Chondrocyte (in vitro differentiated cells): ENCODE measurements around the gene KCNC4. TPM values are rescaled to one million over a fixed set of nuclear protein-coding genes. Genes with fewer than 3 reads are reported as not detected.

Experiments used
- DNase-seq: peaks from one replicate; pipeline ENCODE4 v3.0.0; 2021; ENCODE audit warnings: mixed read lengths, low spot score
- H3K27ac Mint-ChIP-seq: one replicate; pipeline ENCODE4 v1.8.0; 2021; ENCODE audit warnings: mild to moderate bottlenecking, moderate library complexity, mixed read lengths; ENCODE audit not compliant: unreplicated experiment
- H3K27me3 Mint-ChIP-seq: 2 replicates; pipeline ENCODE4 v1.8.0; 2021; ENCODE audit warnings: low read depth, mixed read lengths
- H3K36me3 Mint-ChIP-seq: 2 replicates; pipeline ENCODE4 v1.8.0; 2021; ENCODE audit warnings: low read depth, mixed read lengths
- H3K4me1 Mint-ChIP-seq: 2 replicates; pipeline ENCODE4 v1.8.0; 2021; ENCODE audit warnings: low read depth, mild to moderate bottlenecking, mixed read lengths
- H3K4me3 Mint-ChIP-seq: one replicate; pipeline ENCODE4 v1.8.0; 2021; ENCODE audit warnings: mild to moderate bottlenecking, moderate library complexity, mixed read lengths; ENCODE audit not compliant: unreplicated experiment
- H3K9me3 Mint-ChIP-seq: 2 replicates; pipeline ENCODE4 v1.8.0; 2021; ENCODE audit warnings: low read depth, mixed read lengths
- total RNA-seq: library from RNA; stranded (reverse); gene quantifications from 3 replicates; pipeline ENCODE4 v1.2.1, GENCODE V29; 2021
- TF ChIP-seq, protein P1 (sequence below): fragments of 200-600 bp; sonication (generic); IDR thresholded peaks from 2 replicates; pipeline ENCODE4 v1.5.0; 2021; ENCODE audit warnings: antibody characterized with exemption, mild to moderate bottlenecking, moderate library complexity

Gene KCNC4
- total RNA-seq, 1 donor from 2014 or later = 2.7 TPM

GRCh38 chr1:110189181-110189580 is 20.9 kb upstream of the KCNC4 start:
- Mint-ChIP-seq H3K36me3 (no peaks in the 10 kb centered on the region), H3K9me3 (no peaks in the 10 kb centered on the region), H3K27ac (peak overlapping the region; percentile 94), H3K4me3 (no peak overlapping the region), H3K4me1 (peaks cover 52% of the 10 kb centered on the region), H3K27me3 (no peaks in the 10 kb centered on the region)
- TF ChIP-seq, protein P1, sequence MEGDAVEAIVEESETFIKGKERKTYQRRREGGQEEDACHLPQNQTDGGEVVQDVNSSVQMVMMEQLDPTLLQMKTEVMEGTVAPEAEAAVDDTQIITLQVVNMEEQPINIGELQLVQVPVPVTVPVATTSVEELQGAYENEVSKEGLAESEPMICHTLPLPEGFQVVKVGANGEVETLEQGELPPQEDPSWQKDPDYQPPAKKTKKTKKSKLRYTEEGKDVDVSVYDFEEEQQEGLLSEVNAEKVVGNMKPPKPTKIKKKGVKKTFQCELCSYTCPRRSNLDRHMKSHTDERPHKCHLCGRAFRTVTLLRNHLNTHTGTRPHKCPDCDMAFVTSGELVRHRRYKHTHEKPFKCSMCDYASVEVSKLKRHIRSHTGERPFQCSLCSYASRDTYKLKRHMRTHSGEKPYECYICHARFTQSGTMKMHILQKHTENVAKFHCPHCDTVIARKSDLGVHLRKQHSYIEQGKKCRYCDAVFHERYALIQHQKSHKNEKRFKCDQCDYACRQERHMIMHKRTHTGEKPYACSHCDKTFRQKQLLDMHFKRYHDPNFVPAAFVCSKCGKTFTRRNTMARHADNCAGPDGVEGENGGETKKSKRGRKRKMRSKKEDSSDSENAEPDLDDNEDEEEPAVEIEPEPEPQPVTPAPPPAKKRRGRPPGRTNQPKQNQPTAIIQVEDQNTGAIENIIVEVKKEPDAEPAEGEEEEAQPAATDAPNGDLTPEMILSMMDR = no peak
- DNase-seq = no peak

DNA sequence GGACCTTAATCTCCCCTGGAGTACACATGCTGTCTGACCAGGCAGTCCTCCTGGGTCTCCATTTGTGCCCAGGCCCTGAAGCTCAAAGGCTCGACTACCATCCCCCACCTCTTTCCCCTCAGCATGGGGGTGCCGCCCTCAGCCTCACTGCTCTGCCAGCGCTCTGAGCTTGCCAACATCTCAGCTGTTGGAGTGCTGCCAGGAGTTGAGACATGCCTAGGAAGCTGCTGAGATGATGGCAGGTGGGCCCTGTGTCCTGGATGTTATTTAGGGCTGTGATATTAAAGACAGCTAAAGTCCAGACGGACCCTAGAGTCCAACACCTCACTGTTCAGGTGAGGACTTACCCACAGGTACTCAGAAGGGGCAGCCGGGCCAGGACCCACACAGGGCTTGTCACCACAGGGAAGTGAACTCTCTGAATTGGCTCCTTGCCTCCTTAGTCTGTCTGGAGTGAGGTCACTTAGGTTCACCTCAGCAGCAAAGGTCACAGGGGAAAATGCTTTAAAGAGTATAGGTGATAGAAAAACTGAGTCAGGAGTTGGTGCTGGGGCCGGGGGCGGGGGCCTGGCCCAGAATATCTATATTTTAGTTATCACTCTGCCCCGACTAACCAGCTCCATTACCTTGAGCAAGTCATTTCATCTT is 19.7 kb upstream of the KCNC4 start:
- no peaks in the 10 kb centered on the region for H3K9me3 Mint-ChIP-seq
- H3K4me3 Mint-ChIP-seq = no peak overlapping the region
- no peak overlapping the region for H3K27ac Mint-ChIP-seq
- TF ChIP-seq, protein P1 = no peak
- DNase-seq = no peak
- no peaks in the 10 kb centered on the region for H3K36me3 Mint-ChIP-seq
- no peaks in the 10 kb centered on the region for H3K27me3 Mint-ChIP-seq
- peaks cover 52% of the 10 kb centered on the region for H3K4me1 Mint-ChIP-seq

- DNase-seq = no peak
- no peaks in the 10 kb centered on the region for H3K27me3 Mint-ChIP-seq
- no peak overlapping the region for H3K27ac Mint-ChIP-seq
- TF ChIP-seq, protein P1 = no peak
- H3K9me3 Mint-ChIP-seq = no peaks in the 10 kb centered on the region
- H3K36me3 Mint-ChIP-seq = no peaks in the 10 kb centered on the region
- peaks cover 36% of the 10 kb centered on the region for H3K4me1 Mint-ChIP-seq
- no peak overlapping the region for H3K4me3 Mint-ChIP-seq
Measured at GRCh38 chr1:110192541-110192940, 17.6 kb upstream of the KCNC4 start.

GRCh38 chr1:110195196-110195595 is 14.9 kb upstream of the KCNC4 start:
- DNase-seq = no peak
- TF ChIP-seq, protein P1 = no peak
- peaks cover 10% of the 10 kb centered on the region for H3K4me1 Mint-ChIP-seq
- H3K27me3 Mint-ChIP-seq = no peaks in the 10 kb centered on the region
- no peaks in the 10 kb centered on the region for H3K9me3 Mint-ChIP-seq
- H3K36me3 Mint-ChIP-seq = no peaks in the 10 kb centered on the region
- H3K27ac Mint-ChIP-seq = no peak overlapping the region
- H3K4me3 Mint-ChIP-seq = no peak overlapping the region

- peaks cover 11% of the 10 kb centered on the region for H3K4me1 Mint-ChIP-seq
- no peak for DNase-seq
- no peaks in the 10 kb centered on the region for H3K27me3 Mint-ChIP-seq
- H3K36me3 Mint-ChIP-seq = no peaks in the 10 kb centered on the region
- H3K4me3 Mint-ChIP-seq = no peak overlapping the region
- TF ChIP-seq, protein P1 = peak; percentile 95
- H3K27ac Mint-ChIP-seq = no peak overlapping the region
- H3K9me3 Mint-ChIP-seq = no peaks in the 10 kb centered on the region
Measured at GRCh38 chr1:110196917-110197765, 13.0 kb upstream of the KCNC4 start.
